Stimulated activated CD4-positive, alpha-beta T cell treated with anti-CD3 and anti-CD28 coated beads, Interleukin-15, amount 100 ng/mL, for 48 hours (primary cell): ENCODE results near the gene TAF13.
"Not testable (repeated sequence)": the region's sequence is repeated elsewhere in the genome, so short reads cannot be mapped to it uniquely, and the experiment has no call there.

Experiments
- DNase-seq, 2 donors: peaks; one replicate each; pipeline ENCODE4 v3.0.0-alpha.2; 2020; ENCODE audit warnings: low read depth in 2 of 2

The TAF13 gene

GRCh38 chr1:109091839-109092193, 16.0 kb upstream of the TAF13 start:
- no peak for DNase-seq

GRCh38 chr1:109091078-109091838, 15.5 kb upstream of the TAF13 start:
- no peak for DNase-seq

- peak; percentile 83 to 85 for DNase-seq
Measured at GRCh38 chr1:109090196-109091077, 14.6 kb upstream of the TAF13 start, which contains the start of gene TMEM167B. Gene TMEM167B (plus strand): TSS chr1:109090764. CDS start chr1:109090873, 109 bp downstream.

- DNase-seq: peak in 1 of 2 donors; percentile 57
Measured at GRCh38 chr1:109089242-109090015, 13.6 kb upstream of the TAF13 start.

GRCh38 chr1:109084563-109085517, 9.0 kb upstream of the TAF13 start:
- no peak for DNase-seq

GRCh38 chr1:109083923-109084322, 8.1 kb upstream of the TAF13 start:
- DNase-seq: no peak

GRCh38 chr1:109083501-109083900, 7.7 kb upstream of the TAF13 start:
- no peak for DNase-seq

- no peak for DNase-seq
Measured at GRCh38 chr1:109080441-109081082, 4.8 kb upstream of the TAF13 start.

GRCh38 chr1:109079240-109079622, 3.4 kb upstream of the TAF13 start:
- DNase-seq: no peak

GRCh38 chr1:109078317-109078716, 2.5 kb upstream of the TAF13 start:
- DNase-seq: no peak

GRCh38 chr1:109069294-109069693, 6.5 kb downstream of the TAF13 start:
- no peak for DNase-seq

- DNase-seq: no peak
Measured at GRCh38 chr1:109067883-109068282, 7.9 kb downstream of the TAF13 start.

GRCh38 chr1:109065137-109065536, 10.7 kb downstream of the TAF13 start:
- DNase-seq: no peak

- DNase-seq: no peak
Measured at GRCh38 chr1:109061183-109061582, 14.6 kb downstream of the TAF13 start.

GRCh38 chr1:109060707-109061106, 15.1 kb downstream of the TAF13 start:
- DNase-seq: no peak

- DNase-seq: no peak
Measured at GRCh38 chr1:109059026-109059425, 16.8 kb downstream of the TAF13 start.

GRCh38 chr1:109056064-109056463, 19.7 kb downstream of the TAF13 start:
- no peak for DNase-seq

- DNase-seq: not testable (repeated sequence)
Measured at GRCh38 chr1:109052145-109052544, 23.7 kb downstream of the TAF13 start.

- DNase-seq: no peak
Measured at GRCh38 chr1:109050228-109050995, 25.4 kb downstream of the TAF13 start.

GRCh38 chr1:109048335-109048734, 27.5 kb downstream of the TAF13 start:
- no peak for DNase-seq
